GM23338 (cell line): ENCODE results near the gene SCGB3A1.

Source experiments
- CTCF ChIP-seq, 2 experiments: fragments of 200-600 bp in 1 of 2; sonication (generic) in 1 of 2; conservative IDR thresholded peaks; 2 replicates each; pipeline versions ENCODE4 v1.5.1 to v1.6.1; 2016 to 2017; ENCODE audit warnings: antibody characterized with exemption in 2 of 2, low read depth in 2 of 2, mild to moderate bottlenecking in 2 of 2, moderate library complexity in 1 of 2
- EZH2phosphoT487 ChIP-seq: fragments of 200-600 bp; sonication (generic); IDR thresholded peaks from one replicate; pipeline ENCODE4 v1.8.1; 2018; ENCODE audit warnings: antibody characterized with exemption; ENCODE audit not compliant: unreplicated experiment
- POLR2AphosphoS5 ChIP-seq: IDR thresholded peaks from 2 replicates; pipeline ENCODE4 v1.6.1; 2016; ENCODE audit warnings: antibody characterized with exemption, low read depth
- ZNF114 ChIP-seq: fragments of 250-450 bp; sonication (Bioruptor Pico); IDR thresholded peaks from 2 replicates; pipeline ENCODE4 v1.5.0; 2020; ENCODE audit warnings: mild to moderate bottlenecking, moderate library complexity

DNA sequence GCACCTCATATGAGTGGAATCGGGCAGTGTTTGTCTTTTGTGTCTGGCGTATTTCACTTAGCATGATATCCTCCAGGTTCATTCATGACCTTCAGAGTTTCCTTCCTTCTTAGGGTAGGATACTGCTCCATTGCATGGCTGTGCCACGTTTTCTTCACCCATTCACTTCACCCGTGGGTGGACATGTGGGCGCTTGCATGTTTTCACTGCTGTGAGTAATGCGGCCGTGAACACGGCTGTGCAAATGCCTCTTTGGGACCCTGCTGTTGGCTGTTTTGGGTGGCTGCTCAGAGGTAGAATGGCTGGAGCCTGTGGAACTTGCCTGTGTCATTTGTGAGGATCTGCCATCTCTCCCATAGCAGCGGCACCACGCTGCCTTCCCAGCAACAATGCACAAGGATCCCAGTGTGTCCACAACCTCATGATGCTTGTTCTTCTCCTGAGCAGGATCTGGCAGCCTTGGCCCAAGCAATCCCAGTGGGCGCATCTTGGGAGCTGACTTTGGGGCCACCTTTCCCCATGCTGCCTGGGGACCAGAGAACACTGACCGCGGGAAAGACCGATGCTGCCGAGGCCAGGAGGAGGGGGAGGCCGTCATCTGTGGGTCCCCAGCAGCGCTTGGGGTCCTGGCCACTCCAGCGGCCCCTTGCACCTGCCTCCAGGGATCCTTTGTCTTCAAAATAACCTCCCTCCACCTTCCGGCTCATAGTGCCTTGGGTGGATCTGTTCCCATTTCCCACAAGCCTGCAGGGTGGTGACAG is 2.3 kb upstream of the SCGB3A1 start:
- TF ChIP-seq POLR2AphosphoS5, result no peak
- no peak for TF ChIP-seq CTCF (conservative IDR thresholded peaks at IDR 0.05; ENCODE audit: low read depth in 2 of 2)
- no peak for TF ChIP-seq ZNF114
- TF ChIP-seq EZH2phosphoT487, result no peak
